Measurements from ENCODE around the gene CAV1. TPM values are rescaled to one million over a fixed set of nuclear protein-coding genes. Genes with fewer than 3 reads are reported as not detected.

CAV1 gene
- total RNA-seq, 1 experiment from 2014 or later: 20.2 TPM

DNA sequence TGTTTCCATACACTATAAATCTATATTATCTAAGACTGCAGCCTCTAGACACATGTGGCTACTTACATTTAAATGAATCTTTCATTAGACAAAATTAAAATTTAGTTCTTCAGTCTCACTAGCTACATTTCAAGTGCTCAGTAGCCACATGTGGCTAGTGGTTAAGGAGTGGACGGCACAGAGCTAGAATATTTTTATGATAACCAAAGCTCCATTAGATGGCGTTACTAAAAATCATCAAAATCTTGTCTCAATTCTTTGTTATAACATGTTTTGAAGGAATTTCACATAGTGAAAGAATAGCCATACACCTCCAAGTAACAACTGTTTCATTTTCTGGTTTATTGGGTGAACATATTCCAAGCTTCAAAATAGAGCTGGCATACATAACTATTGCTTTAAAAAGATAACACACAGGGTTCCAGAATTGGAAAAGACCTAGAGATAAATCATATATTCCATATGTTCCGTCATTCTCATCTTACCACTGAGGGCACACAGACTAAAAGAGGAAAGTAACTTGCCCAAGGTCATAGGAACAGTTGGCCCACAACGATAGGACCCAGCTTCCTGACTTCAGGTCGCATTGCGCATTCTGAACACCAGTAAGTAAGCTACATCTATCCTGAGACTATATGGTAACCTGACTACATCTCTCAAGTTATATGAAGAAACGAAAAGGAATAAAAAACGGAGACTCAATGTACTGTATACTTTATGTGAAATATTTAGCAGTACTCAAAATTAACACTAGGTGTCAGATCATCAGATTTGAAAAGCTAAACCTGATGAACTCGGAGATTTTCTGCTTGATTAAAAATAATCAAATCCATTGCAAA lies 66.6 kb downstream of the CAV1 start:
- no peak overlapping the region for H3K27ac ChIP-seq (ENCODE audit: insufficient read length, low read depth, low read length)
- Mint-ChIP-seq H3K27ac (no peak overlapping the region), H3K4me3 (no peak overlapping the region), H3K27me3 (ENCODE audit: low read depth) (no peaks in the 10 kb centered on the region), H3K4me1 (peaks cover 21 to 24% of the 10 kb centered on the region in 2 experiments), H3K9me3 (no peaks in the 10 kb centered on the region), H3K36me3 (ENCODE audit: insufficient read depth in 1 of 3, low read depth in 3 of 3) (no peaks in the 10 kb centered on the region)
- no peaks in the 10 kb centered on the region for H3K79me2 ChIP-seq (ENCODE audit: insufficient read depth, low read length)
- H3K4me2 ChIP-seq (ENCODE audit: insufficient read depth, insufficient read length, low read length): no peak overlapping the region
- no peak overlapping the region for H3K9ac ChIP-seq (ENCODE audit: extremely low read depth, insufficient read length, low read length)
- no peak overlapping the region for H2BK12ac ChIP-seq (ENCODE audit: insufficient read length, low read depth, low read length)
- H2AK5ac ChIP-seq (ENCODE audit: insufficient read length, low read length): no peak overlapping the region
- H3K23me2 ChIP-seq (ENCODE audit: insufficient read length, low read depth, low read length, poor library complexity, severe bottlenecking): no peaks in the 10 kb centered on the region
- no peak overlapping the region for H3K4ac ChIP-seq (ENCODE audit: low read depth, low read length)
- H3K56ac ChIP-seq (ENCODE audit: insufficient read length, low read depth, low read length): no peak overlapping the region
- H3K27me3 ChIP-seq (ENCODE audit: insufficient read depth, low read length): no peaks in the 10 kb centered on the region
- no peak overlapping the region for H2AFZ ChIP-seq (ENCODE audit: low read length)
- no peaks in the 10 kb centered on the region for H3K79me1 ChIP-seq (ENCODE audit: insufficient read depth, low read depth, low read length, poor library complexity, severe bottlenecking)
- no peak overlapping the region for H3T11ph ChIP-seq (ENCODE audit: low read length)
- WGBS (ENCODE audit: extremely low coverage, insufficient read length, low lambda C conversion rate): no CpG with 5 or more reads among the region's 9 CpGs
- no peak overlapping the region for H4K8ac ChIP-seq (replicated peaks; ENCODE audit: insufficient read length, low read depth, low read length)
- H3K4me1 ChIP-seq (ENCODE audit: insufficient read depth, low read length): no peaks in the 10 kb centered on the region; the same call in 1 of the 2 replicates
- H3K14ac ChIP-seq (ENCODE audit: insufficient read depth, low read length): no peak overlapping the region
- H2BK120ac ChIP-seq (ENCODE audit: low read depth, low read length, poor library complexity, severe bottlenecking): no peak overlapping the region
- no peak overlapping the region for H3K18ac ChIP-seq (ENCODE audit: insufficient read length, low read depth, low read length)
- H4K20me1 ChIP-seq (ENCODE audit: control insufficient read depth, insufficient read depth, insufficient read length): no peaks in the 10 kb centered on the region
- H4K91ac ChIP-seq (ENCODE audit: insufficient read length, low read depth, low read length): no peak overlapping the region
- no peaks in the 10 kb centered on the region for H3K9me3 ChIP-seq (ENCODE audit: control insufficient read depth, low read depth, low read length)
- DNase-seq: no peak
- no peak overlapping the region for H2BK5ac ChIP-seq (ENCODE audit: insufficient read length, low read length)
- no peak overlapping the region for H4K5ac ChIP-seq (ENCODE audit: insufficient read length, low read depth, low read length)
- no peak overlapping the region for H3K23ac ChIP-seq (ENCODE audit: insufficient read length, low read depth, low read length)
- TF ChIP-seq, protein P1, sequence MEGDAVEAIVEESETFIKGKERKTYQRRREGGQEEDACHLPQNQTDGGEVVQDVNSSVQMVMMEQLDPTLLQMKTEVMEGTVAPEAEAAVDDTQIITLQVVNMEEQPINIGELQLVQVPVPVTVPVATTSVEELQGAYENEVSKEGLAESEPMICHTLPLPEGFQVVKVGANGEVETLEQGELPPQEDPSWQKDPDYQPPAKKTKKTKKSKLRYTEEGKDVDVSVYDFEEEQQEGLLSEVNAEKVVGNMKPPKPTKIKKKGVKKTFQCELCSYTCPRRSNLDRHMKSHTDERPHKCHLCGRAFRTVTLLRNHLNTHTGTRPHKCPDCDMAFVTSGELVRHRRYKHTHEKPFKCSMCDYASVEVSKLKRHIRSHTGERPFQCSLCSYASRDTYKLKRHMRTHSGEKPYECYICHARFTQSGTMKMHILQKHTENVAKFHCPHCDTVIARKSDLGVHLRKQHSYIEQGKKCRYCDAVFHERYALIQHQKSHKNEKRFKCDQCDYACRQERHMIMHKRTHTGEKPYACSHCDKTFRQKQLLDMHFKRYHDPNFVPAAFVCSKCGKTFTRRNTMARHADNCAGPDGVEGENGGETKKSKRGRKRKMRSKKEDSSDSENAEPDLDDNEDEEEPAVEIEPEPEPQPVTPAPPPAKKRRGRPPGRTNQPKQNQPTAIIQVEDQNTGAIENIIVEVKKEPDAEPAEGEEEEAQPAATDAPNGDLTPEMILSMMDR (conservative IDR thresholded peaks at IDR 0.05): peak; percentile 71
- H2BK20ac ChIP-seq (ENCODE audit: low read depth, low read length, poor library complexity, severe bottlenecking): no peak overlapping the region
- H2BK15ac ChIP-seq (ENCODE audit: low read depth, low read length): no peak overlapping the region

Measured in H9 (cell line).